Suppressor macrophage (primary cell): Measurements from ENCODE around the gene H6PD.

Experiments used
- DNase-seq, 4 experiments: peaks; one replicate each; pipeline ENCODE4 v3.0.0-alpha.2; 2020 to 2022

H6PD gene

DNA sequence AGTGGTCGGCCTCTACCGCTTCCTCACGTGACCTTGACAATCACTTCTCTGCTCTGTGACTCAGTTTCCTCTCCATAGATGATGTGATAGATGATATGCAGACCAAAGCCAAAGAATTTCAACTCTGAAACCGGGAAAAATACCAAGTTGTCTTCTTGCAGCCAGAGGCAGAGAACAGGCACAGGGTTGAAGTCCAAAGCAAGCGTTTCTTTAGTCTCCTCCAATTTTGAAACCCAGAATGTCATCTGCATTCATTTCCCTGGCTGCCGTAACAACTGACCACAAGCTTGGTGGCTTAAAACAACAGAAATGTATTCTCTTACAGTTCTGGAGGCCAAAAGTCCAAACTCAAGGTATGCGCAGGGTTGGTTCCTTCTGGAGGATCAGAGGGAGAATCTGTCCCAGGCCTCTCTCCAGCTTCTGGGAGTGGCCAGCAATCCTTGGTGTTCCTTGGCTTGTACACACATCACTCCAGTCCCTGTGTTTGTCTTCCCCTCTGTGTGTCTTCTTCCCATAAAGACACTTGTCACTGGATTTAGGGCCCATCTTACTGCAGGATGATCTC lies 30.3 kb upstream of the H6PD start:
- DNase-seq, result no peak

DNA sequence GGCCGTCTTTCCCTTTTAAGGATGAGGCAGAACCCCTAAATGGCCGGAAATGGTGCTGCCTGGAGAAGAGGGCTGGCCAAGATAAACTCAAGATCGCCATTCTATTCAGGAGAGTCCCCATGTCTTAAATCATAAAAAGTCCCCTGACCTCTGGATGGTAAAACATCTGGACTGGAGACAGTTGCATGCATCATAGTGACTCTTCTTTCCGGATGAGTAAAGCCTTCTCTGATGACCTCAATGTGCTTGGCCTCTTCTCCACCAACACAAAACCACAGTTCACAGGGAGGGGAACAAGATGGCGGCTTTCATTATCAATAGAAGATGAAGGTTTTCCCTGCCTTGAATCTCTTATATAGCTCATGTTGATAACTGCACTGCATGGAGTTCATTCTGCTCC lies 27.5 kb upstream of the H6PD start:
- peak; percentile 32 to 60 (median 39) for DNase-seq

DNA sequence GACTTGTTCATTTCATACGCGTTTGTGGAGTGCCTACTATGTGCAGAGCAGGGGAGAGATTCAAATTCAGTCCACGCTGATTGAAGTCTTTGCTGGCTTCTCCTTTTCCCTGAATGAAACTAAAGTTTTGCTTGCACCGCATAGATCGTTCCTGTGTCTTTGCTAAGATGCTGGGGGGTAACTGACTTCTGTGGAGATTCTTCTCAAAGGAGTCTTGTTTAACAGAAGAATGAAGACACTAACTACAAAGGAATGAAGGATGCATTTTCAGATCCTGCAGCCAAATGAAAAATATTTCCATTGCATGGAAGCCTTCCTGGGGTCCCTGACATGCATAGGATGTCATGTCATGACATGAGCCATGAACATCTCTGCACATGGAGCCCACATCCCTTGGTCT lies 26.9 kb upstream of the H6PD start:
- no peak for DNase-seq

DNA sequence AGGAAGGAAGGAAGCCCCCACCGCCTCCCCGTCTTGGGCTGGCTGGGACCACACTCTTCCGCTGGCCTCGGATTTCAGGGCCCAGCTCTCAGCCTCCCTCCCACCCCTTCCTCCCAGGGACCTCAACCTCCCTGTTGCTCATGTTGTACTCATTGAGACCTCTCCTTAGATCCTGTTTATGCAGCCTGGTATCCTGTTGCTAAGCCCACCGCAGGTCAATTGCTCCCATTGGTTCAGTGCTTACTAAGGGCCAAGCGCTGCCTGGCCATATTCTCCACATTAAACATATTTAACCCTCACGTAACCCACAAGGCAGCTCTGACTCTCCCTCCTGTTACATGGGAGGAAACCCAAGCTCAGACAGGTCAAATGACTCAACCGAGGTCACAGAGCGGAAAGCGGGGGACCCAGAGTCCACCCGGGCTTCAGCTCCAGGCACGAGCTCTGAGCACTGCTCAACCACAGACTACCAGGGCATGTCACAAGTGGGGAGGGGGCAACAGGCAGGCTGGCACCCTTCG lies 23.2 kb upstream of the H6PD start:
- DNase-seq, result no peak

DNA sequence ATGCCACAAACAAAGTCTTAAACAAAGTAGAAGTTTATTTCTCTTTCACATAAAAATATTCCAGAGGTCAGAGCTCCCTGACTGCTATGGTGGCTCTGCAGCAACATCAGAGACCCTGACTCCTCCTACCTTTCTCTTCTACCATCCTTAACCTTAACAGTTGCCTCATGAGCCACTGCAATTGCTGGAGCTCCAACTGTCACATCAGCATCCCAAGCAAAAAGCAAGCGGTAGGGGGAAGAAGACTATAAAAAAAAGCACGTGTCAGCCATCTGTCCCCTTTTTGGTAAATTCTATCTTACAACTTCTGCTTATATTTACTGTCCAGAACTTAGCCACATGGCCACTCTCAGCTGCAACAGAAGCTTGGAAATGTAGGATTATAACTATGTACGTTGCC lies 21.8 kb upstream of the H6PD start:
- no peak for DNase-seq

DNA sequence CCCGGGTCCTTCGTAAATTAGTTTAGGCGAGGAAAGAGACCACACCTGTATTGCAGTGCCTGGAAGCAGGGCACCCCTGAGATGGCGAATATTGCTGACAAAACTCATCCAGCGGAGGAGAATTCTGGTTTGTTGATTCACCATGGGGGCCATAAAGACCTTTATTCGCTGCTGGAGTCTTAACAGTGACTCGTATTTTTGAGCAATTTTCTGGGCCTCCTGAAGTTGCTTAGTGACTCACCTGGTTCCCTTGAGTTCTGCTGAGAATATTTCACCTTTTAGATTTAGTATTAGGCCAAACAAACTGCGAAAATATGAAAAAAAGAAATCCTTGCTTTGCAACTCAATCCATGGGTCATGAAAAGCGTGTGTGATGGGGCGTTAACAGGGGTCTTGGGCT lies 20.6 kb upstream of the H6PD start:
- no peak for DNase-seq

DNA sequence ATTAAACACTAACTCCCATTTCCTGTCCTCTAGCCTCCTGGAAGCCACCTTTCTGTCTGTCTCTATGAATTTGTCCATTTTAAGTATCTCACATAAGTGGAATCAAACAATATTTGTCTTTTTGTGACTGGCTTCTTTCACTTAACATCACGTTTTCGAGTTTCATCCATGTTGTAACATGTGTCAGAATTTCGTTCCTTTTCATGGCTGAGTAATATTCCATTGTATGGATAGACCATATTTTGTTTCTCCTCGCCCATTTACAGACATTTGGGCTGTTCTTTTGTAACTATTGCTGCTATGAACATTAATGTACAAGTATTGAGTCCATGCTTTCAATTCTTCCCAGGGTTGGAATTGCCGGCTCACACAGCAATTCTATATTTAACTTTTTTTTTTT lies 15.7 kb upstream of the H6PD start:
- DNase-seq, result no peak

DNA sequence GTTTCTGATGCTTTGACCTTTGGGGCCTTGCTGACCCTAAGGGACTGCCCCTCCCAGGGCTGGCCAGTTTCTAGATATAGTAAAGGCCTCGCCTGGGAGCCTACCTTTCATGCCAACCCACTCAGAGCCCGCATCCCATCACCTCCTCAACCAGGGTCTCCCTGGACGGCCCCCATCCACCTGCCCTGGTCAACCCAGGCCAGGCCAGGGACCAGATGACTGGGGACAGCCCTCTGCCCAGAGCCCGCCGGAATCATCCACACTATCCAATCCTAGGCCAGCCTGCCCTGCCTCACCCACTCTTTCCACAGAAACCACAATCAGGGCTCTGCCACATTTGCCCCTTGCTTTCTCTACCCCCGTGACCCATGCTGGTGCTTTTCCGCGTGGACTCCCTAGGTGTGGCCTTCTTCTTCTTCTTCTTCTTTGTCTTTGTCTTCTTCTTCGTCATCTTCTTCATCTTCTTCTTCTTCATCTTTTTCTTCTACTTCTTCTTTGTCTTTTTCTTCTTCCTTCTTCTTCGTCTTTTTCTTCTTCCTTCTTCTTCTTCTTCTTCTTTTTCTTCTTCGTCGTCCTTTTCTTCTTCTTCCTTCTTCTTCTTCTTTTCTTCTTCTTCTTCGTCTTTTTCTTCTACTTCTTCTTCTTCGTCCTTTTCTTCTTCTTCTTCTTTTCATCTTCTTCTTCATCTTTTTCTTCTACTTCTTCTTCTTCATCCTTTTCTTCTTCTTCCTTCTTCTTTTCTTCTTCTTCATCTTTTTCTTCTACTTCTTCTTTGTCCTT lies 11.5 kb upstream of the H6PD start:
- DNase-seq, result no peak

DNA sequence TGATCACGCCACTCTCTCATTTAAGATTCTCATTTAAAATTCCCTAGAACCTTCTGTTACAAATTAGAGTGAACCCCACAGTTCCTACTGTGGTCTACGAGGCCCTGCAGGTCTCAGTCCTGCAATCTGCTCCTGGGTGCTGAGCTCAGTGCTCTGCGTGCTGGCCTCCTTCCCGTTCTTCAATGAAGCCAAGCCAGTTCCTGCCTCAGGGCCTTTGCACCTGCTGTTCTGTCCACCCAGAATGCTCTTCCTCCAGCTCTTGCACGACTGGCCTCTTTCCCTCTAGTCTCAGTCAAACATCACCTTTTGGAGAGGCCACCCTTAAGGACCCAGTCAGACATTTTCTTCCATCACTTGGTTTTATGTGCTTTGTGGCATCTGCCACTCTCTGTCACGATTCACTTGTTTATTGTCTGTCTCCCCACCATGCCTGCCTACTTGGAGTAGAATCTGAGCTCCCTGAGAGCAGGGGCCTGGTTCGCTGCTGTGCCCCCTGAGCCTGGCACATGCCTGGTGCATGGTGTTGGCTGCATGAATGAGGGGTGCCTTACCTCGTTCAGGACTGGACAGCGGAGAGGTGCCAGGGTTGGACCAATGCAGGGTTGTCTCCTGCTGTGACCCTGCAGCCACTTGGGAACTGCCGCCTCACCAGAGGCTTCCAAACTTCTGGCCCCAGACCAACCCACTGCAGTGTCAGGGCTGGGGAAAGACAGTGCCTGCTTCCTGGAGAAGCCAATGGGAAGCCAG lies 9.7 kb upstream of the H6PD start:
- DNase-seq, result no peak

DNA sequence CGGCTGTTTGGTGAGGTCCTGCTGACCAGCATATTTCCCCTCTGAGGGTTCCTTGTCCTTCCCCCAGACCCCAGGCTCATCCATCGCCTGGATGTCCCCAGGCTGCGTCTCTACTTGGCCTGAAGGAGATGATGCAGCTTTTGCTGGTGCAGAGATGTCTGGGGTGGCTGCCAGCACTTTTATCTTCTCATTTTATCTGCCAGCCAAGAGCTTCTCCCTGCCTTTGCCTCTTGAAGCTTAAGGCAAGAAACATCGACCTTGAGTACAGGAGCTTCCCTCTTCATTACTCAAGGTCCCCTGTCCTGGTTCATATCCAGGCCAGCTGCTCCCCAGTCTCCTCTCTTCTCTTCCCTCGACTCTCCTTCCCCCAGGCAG lies 9.2 kb upstream of the H6PD start:
- no peak for DNase-seq

DNA sequence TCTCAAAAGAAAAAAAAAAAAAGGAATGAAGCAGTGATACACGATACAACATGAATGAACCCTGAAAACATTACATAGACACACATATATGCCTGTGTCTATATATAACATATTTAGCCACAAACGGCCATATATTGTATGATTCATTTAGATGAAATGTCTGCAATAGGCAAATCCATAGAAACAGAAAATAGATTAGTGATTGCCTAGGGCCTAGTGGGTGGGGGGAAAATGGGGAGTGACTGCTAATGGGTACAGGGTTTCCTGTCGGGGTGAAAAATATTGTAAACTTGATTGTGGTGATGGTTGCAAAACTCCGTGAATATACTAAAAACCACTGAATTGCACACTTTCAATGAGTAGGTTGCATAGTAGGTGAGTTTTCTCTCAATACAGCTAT lies 6.0 kb upstream of the H6PD start:
- no peak for DNase-seq

DNA sequence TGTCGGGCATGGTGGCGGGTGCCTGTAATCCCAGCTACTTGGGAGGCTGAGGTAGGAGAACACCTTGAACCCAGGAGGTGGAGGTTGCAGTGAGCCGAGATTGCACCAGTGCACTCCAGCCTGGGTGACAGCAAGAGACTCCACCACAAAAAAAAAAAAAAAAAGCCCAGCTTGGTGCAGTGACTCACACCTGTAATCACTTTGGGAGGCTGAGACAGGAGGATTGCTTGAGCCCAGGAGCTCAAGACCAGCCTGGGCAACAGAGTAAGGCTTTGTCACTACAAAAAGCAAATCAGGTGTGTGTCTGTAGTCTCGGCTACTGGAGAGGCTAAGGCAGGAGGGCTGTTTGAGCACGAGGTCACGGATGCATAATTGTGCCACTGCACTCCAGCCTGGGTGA lies 5.0 kb upstream of the H6PD start:
- DNase-seq, result no peak

DNA sequence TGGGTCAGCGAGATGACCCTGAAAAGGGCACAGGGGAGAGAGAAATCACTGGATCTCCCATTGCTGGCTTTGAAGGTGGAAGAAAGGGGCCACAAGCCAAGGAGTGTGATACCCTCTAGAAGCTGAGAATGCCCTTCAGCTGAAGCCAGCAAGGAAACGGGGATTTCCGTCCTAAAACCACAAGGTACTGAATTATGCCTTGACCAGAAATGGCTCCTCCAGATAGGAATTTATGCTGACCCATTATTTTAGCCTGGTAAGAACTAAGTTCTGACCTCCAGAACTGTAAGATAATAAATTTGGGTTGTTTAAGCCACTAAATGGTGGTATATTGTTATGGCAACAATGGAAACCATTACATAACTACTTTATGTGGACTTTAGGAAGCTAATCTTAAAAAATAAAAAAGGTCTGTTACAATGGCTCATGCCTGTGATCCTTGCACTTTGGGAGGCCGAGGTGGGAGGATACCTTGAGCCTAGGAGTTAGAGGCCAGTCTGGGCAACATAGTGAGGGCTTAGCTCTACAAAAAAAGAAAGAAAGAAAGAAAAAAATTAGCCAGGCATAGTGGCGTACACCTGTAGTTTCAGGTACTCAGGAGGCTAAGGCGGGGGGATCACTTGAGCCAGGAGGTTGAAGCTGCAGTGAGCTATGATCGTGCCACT lies 3.6 kb upstream of the H6PD start:
- DNase-seq, result peak in 1 of 4 experiments; percentile 11

DNA sequence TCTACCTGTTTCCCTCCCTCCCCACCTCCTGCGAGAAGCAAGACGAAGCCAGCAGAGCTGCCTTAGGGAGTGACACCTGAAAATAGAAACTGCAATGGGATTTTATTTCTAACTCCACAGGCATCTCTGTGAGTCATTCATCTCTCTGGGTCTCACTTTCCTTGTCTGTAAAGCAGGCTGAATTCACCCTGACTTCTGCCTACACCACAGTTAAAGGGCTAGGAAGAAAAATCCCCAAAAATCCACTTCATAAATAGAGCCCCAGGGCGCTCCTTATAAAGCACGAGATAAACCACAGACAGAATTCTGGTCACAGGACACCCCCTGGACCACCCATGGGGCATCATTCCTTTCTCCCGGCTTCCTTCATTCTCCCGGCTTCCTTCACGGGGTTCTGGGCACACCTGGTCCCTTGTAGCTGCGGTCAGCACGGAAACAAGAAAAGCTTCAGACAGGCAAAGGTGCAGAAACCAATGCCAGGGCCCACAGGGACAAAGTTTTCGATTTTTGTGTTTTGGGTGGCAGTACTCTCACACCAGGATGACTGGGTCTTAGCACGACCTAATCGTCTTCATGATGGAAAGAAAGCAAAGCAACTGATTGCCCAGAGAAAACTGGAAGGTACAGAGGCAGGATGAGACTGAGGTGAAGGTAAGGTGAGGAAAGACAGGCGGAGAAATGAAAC lies 2.8 kb upstream of the H6PD start:
- DNase-seq, result no peak

DNA sequence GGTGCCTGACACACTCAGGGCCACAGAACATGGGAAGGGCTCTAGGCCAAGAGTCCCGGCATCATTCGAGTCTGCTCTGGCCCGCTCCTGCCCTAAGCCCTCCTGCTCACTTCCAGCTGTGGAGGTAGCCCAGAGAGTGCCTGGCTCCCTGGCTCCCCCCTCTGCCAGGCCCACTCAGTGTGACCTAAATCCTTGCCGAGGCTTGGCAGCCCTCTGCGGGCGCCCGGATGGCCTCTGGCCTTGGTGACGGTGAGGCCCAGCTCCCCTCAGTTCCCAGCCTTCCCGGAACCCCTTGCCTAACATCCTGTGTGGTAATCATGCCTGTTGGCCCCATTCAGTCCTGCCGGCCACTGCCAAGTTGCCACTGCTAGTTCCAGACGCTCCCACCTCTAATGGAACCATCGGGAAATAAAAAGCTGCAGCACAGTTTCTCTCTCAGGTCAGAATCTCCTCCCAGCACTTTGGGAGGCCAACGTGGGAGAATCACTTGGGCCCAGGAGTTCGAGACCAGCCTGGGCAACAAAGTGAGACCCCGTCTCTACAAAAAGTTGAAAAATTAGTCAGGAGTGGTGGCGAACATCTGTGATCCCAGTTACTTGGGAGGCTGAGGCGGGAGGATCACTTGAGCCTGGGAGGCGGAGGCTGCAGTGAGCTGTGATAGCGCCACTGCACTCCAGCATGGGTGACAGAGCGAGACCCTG lies 1.2 kb upstream of the H6PD start:
- DNase-seq, result peak; percentile 78 to 88 (median 84)

DNA sequence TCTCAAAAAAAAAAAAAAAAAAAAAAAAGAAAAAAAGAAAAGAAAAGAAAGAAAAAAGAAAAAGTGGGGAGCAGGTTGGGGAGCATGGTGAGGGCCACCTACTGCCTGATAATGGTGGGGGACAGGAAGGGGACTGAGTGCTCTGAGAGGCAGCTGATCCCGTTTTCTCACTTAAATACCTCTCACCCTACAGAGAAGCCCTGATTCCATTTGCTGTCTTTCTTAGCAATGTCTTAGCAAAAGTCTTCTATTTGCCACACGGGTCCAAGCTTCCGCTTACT lies 692 bp upstream of the H6PD start:
- DNase-seq, result no peak

DNA sequence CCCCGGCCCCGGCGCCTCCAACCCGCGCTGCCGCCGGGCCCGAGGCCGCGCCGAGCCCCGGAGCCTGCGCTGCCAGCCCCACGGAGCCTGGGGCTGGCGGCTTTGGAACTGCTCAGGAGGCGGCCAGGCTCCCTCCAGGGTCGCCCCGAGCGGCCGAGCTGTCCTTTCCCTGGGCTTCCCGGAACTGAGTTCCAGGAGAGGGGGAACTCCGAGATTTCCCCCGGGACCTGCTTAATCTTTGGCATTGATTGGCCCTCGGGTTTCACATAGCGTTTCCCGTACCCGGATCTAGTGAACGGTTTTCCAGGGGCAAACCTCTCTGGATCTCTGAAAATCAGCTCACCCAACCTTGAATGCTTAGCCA lies 504 bp downstream of the H6PD start:
- no peak for DNase-seq

DNA sequence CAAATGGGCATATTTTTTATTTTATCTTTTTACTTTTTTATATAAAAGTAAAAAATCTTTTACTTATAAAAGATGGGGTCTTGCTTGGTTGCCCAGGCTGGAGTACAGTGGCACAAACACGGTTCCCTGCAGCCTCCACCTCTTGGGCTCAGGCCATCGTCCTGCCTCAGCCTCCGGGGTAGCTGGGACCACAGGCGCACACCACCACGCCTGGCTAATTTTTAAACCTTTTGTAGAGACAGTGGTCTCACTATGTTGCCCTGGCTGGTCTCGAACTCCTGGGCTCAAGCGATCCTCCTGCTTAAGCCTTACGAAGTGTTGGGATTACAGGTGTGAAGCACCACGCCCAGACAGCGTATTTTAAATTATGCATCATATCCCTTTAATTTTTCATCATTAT lies 986 bp downstream of the H6PD start:
- no peak for DNase-seq

DNA sequence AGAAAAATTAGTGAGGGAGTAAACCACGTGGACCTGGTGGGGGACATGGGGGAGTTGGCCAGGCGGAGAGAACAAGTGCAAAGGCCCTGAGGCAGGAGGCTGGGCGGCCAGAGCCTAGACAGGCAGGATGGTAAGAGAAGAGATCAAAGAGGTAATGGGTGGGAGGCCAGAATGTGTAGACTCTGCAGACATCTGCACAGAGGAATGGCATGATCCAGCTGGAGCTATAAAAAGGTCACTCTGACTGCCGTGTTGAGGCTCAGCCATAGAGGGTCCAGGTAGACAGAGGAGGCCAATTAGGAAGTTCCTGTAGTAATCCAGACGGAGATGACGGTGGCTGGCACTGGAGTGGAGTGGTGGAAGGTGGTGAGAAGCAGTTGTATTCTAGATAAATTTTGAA lies 3.6 kb downstream of the H6PD start:
- peak in 2 of 4 experiments; percentile 26 to 38 for DNase-seq

DNA sequence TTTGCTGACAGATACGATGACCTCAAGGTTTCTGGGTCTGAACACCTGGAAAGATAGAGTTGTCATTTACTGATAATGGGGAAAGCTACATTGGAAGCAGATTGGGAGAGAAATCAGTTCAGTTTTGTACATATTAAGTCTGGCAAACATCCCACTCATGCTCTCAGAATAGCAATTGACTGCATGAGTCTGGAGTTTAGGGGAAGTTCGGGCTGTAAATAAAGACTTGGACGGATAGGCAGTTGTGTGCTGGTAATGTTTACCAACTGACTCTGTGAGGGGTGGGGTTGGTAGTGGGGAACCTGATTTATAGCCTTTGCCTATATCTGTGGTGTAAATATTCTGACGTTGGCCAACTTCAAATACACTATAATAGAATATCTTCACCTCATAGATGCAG lies 4.0 kb downstream of the H6PD start:
- peak; percentile 65 to 86 (median 74) for DNase-seq

DNA sequence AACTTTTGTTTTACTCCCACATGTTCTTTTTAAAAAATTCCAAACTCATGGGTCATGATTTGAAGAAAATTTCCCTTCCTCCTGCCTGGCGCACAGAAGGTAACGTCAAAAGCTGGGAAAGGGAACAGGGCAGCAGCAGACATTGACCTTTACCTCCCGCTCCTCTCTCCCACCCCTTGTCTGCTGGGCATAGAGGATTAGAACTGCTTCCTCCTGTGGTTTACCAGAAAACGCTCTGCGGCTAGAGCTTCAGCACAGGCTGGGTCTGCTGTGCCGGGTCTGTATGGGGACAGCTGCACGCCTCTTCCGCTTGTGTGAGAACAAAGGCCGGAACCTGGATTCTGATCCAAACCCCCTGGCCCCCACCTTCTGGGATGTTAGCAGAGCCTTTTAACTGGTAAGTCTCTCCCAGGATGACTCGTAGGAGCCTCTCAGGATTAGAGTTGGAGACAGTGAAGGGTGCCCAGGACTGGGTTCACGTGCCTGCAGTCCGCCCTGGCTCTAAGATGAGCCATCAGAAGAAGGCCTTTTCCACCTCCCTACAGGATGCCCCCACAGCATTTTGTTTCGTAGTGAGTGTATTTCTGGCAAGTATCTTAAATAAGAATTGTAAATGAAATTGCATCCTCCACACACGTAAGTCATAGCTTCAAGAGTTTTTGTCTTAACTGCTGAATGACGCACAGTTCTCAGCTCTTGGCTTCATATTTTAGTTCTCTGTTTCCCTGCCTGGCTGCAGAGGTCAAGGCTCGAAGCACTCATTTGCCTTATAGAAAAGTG lies 5.2 kb downstream of the H6PD start:
- peak; percentile 80 to 90 (median 89) for DNase-seq
